Astrocyte of the cerebellum (primary cell): Measurements from ENCODE around the gene MYLK2.

ENCODE experiments used
- DNase-seq: peaks from one replicate; pipeline ENCODE4 v3.0.0-alpha.2; 2011; ENCODE audit warnings: low read depth
- H3K4me3 ChIP-seq: 2 replicates; pipeline ENCODE4 v1.5.1; 2011; ENCODE audit warnings: mild to moderate bottlenecking, low read depth, low read length, moderate library complexity
- CTCF ChIP-seq: IDR thresholded peaks from 2 replicates; pipeline ENCODE4 v1.5.1; 2012; ENCODE audit warnings: low read length, low read depth, moderate library complexity, mild to moderate bottlenecking; ENCODE audit errors: missing control alignments
- in situ Hi-C: cut with HindIII; loops from 2 replicates; pipeline ENCODE4 v1.10.0; 2017; ENCODE audit warnings: low sequenced_read_pairs

The MYLK2 gene

GRCh38 chr20:31879143-31879987 is 60.2 kb downstream of the MYLK2 start:
- H3K4me3 ChIP-seq = peak overlapping the region; percentile 58
- TF ChIP-seq CTCF = peak; percentile 13
- DNase-seq = peak; percentile 82
- in situ Hi-C loops = no loop called here

DNA sequence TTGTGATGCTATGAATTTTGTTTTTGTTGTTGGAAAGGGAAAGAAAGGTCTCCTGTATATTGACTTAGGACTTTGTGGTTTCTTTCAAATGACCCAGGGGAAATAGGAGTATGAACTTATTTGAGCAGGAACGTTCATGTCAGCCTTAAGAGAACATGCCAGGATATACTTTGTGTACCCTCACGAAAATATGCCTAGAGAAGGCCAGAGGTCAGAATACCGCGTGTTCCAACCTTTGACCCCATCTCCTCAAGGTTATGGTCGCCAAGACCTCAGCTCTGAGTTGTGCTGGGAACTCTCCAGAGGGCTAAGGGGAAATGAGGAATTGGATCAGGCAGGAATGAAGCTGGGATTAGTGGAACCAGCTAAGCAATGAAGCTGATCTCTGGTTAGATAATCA is 62.8 kb downstream of the MYLK2 start:
- no peak overlapping the region for H3K4me3 ChIP-seq
- no peak for TF ChIP-seq CTCF
- DNase-seq = no peak
- in situ Hi-C loops = loop anchor here (5.0 kb wide), 1 partner anchor 60 kb away; no protein-coding TSS in a partner anchor

GRCh38 chr20:31883829-31884228 is 64.7 kb downstream of the MYLK2 start:
- H3K4me3 ChIP-seq = no peak overlapping the region
- in situ Hi-C loops = loop anchor here (5.0 kb wide), 1 partner anchor 58 kb away; no protein-coding TSS in a partner anchor
- no peak for TF ChIP-seq CTCF
- DNase-seq = no peak
